ENCODE measurements around the gene VMP1. TPM values are rescaled to one million over a fixed set of nuclear protein-coding genes. Genes with fewer than 3 reads are reported as not detected.

Gene VMP1
- total and polyA plus RNA-seq, 2 of the 13 experiments (the other 11 are each of a cell fraction or from before 2014, with no cell fraction given), result 186 to 271 TPM

- no peak for TF ChIP-seq CERS6 (CRISPR knock-in tag; IDR thresholded peaks at IDR 0.05)
- no peak for TF ChIP-seq NCOA5 (CRISPR knock-in tag; IDR thresholded peaks at IDR 0.05)
- no peak for TF ChIP-seq ZNF691 (CRISPR knock-in tag; IDR thresholded peaks at IDR 0.05; ENCODE audit: borderline replicate concordance, low read depth)
- TF ChIP-seq ZFP91 (CRISPR knock-in tag; IDR thresholded peaks at IDR 0.05; ENCODE audit: borderline replicate concordance), result no peak
- peak; percentile 50; the same call in 1 of the 2 replicates for TF ChIP-seq ZBTB25 (CRISPR knock-in tag; IDR thresholded peaks at IDR 0.05)
- TF ChIP-seq FOXP4 (CRISPR knock-in tag; IDR thresholded peaks at IDR 0.05), result peak; percentile 89
- no peak for TF ChIP-seq ZBTB44 (CRISPR knock-in tag; IDR thresholded peaks at IDR 0.05)
- TF ChIP-seq TBL1XR1 (IDR thresholded peaks at IDR 0.05; ENCODE audit: borderline replicate concordance, low read length, partially characterized antibody), result no peak
- TF ChIP-seq MXD4 (CRISPR knock-in tag; IDR thresholded peaks at IDR 0.05), result no peak
- peak; percentile 76; the same call in 1 of the 2 replicates for TF ChIP-seq SALL1 (CRISPR knock-in tag; IDR thresholded peaks at IDR 0.05)
- no peak for TF ChIP-seq SRY (CRISPR knock-in tag; IDR thresholded peaks at IDR 0.05)
- no peak for TF ChIP-seq HMGA1 (CRISPR knock-in tag; conservative IDR thresholded peaks at IDR 0.05)
- TF ChIP-seq ZNF878 (CRISPR knock-in tag; IDR thresholded peaks at IDR 0.05), result no peak; the same call in 1 of the 2 replicates
- no peak for TF ChIP-seq ZNF879 (CRISPR knock-in tag; IDR thresholded peaks at IDR 0.05)
- TF ChIP-seq PRDM4 (CRISPR knock-in tag; IDR thresholded peaks at IDR 0.05; ENCODE audit: borderline replicate concordance), result no peak
- TF ChIP-seq ZBTB1 (CRISPR knock-in tag; IDR thresholded peaks at IDR 0.05; ENCODE audit: borderline replicate concordance), result no peak
- TF ChIP-seq ZNF580 (CRISPR knock-in tag; IDR thresholded peaks at IDR 0.05; ENCODE audit: borderline replicate concordance, low read depth), result peak; percentile 44; the same call in 1 of the 2 replicates
Observed at GRCh38 chr17:59837308-59838051, 130.0 kb downstream of the VMP1 start (continued).
